HepG2 (cell line): ENCODE data around the gene BBS1.

Experiments used
- BCL3 ChIP-seq: sonication (generic); formaldehyde crosslinking; IDR thresholded peaks from 2 replicates; pipeline ENCODE4 v1.5.1; 2020; ENCODE audit warnings: mild to moderate bottlenecking, missing genetic modification reagents, moderate library complexity
- FOSL2 ChIP-seq: sonication (generic); formaldehyde crosslinking; IDR thresholded peaks from 2 replicates; pipeline ENCODE4 v1.4.0; 2020; ENCODE audit warnings: missing genetic modification reagents
- HNF4G ChIP-seq, 2 experiments: sonication (generic) in 1 of 2; formaldehyde crosslinking in 1 of 2; IDR thresholded peaks; 2 replicates each; pipeline versions ENCODE4 v1.4.0 to v1.6.1; 2011 to 2020; ENCODE audit warnings: borderline replicate concordance in 2 of 2, low read depth in 2 of 2, mild to moderate bottlenecking in 2 of 2, low read length in 1 of 2, missing genetic modification reagents in 1 of 2, moderate library complexity in 1 of 2
- POLR2A ChIP-seq, 2 experiments: IDR thresholded peaks; 2 replicates each; pipeline ENCODE4 v1.6.1; 2011; ENCODE audit warnings: low read depth in 2 of 2, low read length in 2 of 2, mild to moderate bottlenecking in 1 of 2, moderate library complexity in 1 of 2; ENCODE audit not compliant: insufficient read depth in 1 of 2
- SMC3 ChIP-seq: IDR thresholded peaks from 2 replicates; pipeline ENCODE4 v1.6.1; 2011; ENCODE audit warnings: low read length, improper control_type of control experiment
- YY1 ChIP-seq: IDR thresholded peaks from 2 replicates; pipeline ENCODE4 v1.6.1; 2011; ENCODE audit warnings: low read length, low read depth, moderate library complexity, mild to moderate bottlenecking; ENCODE audit not compliant: insufficient read depth, insufficient replicate concordance
- ZEB1 ChIP-seq: IDR thresholded peaks from 2 replicates; pipeline ENCODE4 v1.6.1; 2012; ENCODE audit warnings: mild to moderate bottlenecking, low read depth, inconsistent platforms; ENCODE audit not compliant: insufficient replicate concordance
- ZFP37 ChIP-seq: sonication (generic); formaldehyde crosslinking; IDR thresholded peaks from 2 replicates; pipeline ENCODE4 v1.4.0; 2020; ENCODE audit warnings: missing genetic modification reagents, borderline replicate concordance

GRCh38 chr11:66549696-66550095 lies 39.3 kb downstream of the BBS1 start:
- TF ChIP-seq YY1 = no peak
- TF ChIP-seq POLR2A (IDR thresholded peaks at IDR 0.05; ENCODE audit: insufficient read depth in 1 of 2, low read depth in 2 of 2, low read length in 2 of 2) = no peak
- no peak for TF ChIP-seq BCL3
- no peak for TF ChIP-seq FOSL2 (CRISPR knock-in tag)
- TF ChIP-seq ZEB1 = no peak
- TF ChIP-seq ZFP37 (CRISPR knock-in tag) = no peak
- no peak for TF ChIP-seq HNF4G (IDR thresholded peaks at IDR 0.05; ENCODE audit: borderline replicate concordance, low read depth, low read length)
- no peak for TF ChIP-seq HNF4G (CRISPR knock-in tag; IDR thresholded peaks at IDR 0.05; ENCODE audit: borderline replicate concordance, low read depth)
- no peak for TF ChIP-seq SMC3
